Measurements from ENCODE around the gene B3GALT4. TPM values are rescaled to one million over a fixed set of nuclear protein-coding genes. Genes with fewer than 3 reads are reported as not detected.

The B3GALT4 gene
- total and polyA plus RNA-seq, 2 of the 13 experiments (the other 11 are each of a cell fraction or from before 2014, with no cell fraction given), result 0.04 to 0.27 TPM

- TF ChIP-seq PHB2 (IDR thresholded peaks at IDR 0.05; ENCODE audit: partially characterized antibody), result no peak
- no peak for TF ChIP-seq JUND (CRISPR knock-in tag; IDR thresholded peaks at IDR 0.05)
- peak; percentile 80 for TF ChIP-seq AKAP8 (CRISPR knock-in tag; IDR thresholded peaks at IDR 0.05)
- no peak for TF ChIP-seq ZNF331 (CRISPR knock-in tag; IDR thresholded peaks at IDR 0.05)
- no peak for TF ChIP-seq ZNF121 (CRISPR knock-in tag; IDR thresholded peaks at IDR 0.05)
- TF ChIP-seq ZNF431 (CRISPR knock-in tag; IDR thresholded peaks at IDR 0.05; ENCODE audit: borderline replicate concordance, low read depth), result no peak
- peak; percentile 46; the same call in 1 of the 2 replicates for TF ChIP-seq POLR2G (IDR thresholded peaks at IDR 0.05; ENCODE audit: low read depth, low read length)
- TF ChIP-seq HOXA5 (CRISPR knock-in tag; IDR thresholded peaks at IDR 0.05), result no peak
- TF ChIP-seq ZNF83 (CRISPR knock-in tag; IDR thresholded peaks at IDR 0.05; ENCODE audit: borderline replicate concordance), result no peak
- no peak for TF ChIP-seq ZNF713 (CRISPR knock-in tag; IDR thresholded peaks at IDR 0.05)
- TF ChIP-seq ZC3H4 (CRISPR knock-in tag; IDR thresholded peaks at IDR 0.05; ENCODE audit: borderline replicate concordance), result peak; percentile 37; the same call in 1 of the 2 replicates
- TF ChIP-seq HNF1B (CRISPR knock-in tag; IDR thresholded peaks at IDR 0.05), result no peak
- TF ChIP-seq ZBTB7A (CRISPR knock-in tag; IDR thresholded peaks at IDR 0.05), result no peak
- TF ChIP-seq JUN (CRISPR knock-in tag; IDR thresholded peaks at IDR 0.05), result no peak
- no peak for TF ChIP-seq ZNF782 (CRISPR knock-in tag; IDR thresholded peaks at IDR 0.05; ENCODE audit: borderline replicate concordance)
- no peak for TF ChIP-seq HOXA7 (CRISPR knock-in tag; IDR thresholded peaks at IDR 0.05)
- TF ChIP-seq MYPOP (CRISPR knock-in tag; IDR thresholded peaks at IDR 0.05), result no peak
- no peak for TF ChIP-seq MXD1 (CRISPR knock-in tag; IDR thresholded peaks at IDR 0.05)
- TF ChIP-seq EP300 (IDR thresholded peaks at IDR 0.05; ENCODE audit: low read depth in 2 of 2, low read length in 2 of 2), result no peak
- no peak for TF ChIP-seq EP300 (CRISPR knock-in tag; IDR thresholded peaks at IDR 0.05; ENCODE audit: borderline replicate concordance)
- no peak for TF ChIP-seq ZNF282 (IDR thresholded peaks at IDR 0.05; ENCODE audit: partially characterized antibody)
- no peak; the same call in 1 of the 2 replicates for TF ChIP-seq ZGPAT (CRISPR knock-in tag; IDR thresholded peaks at IDR 0.05)
- 0 out of 2 replicates have a peak, but pooled peaks have one; percentile 16 for TF ChIP-seq CENPT (CRISPR knock-in tag; IDR thresholded peaks at IDR 0.05; ENCODE audit: low read depth)
- peak; percentile 77; the same call in 1 of the 2 replicates for TF ChIP-seq HOXA3 (CRISPR knock-in tag; IDR thresholded peaks at IDR 0.05)
- no peak for TF ChIP-seq MTF2 (CRISPR knock-in tag; IDR thresholded peaks at IDR 0.05; ENCODE audit: borderline replicate concordance)
- no peak for TF ChIP-seq MAZ (IDR thresholded peaks at IDR 0.05; ENCODE audit: borderline replicate concordance, low read depth, low read length)
- TF ChIP-seq MAZ (CRISPR knock-in tag; IDR thresholded peaks at IDR 0.05; ENCODE audit: low read depth), result peak; percentile 48; the same call in 1 of the 2 replicates
These were observed at the start of gene B3GALT4 (continued) for GRCh38 chr6:33276864-33277662.
